Frontal cortex (tissue), 4 donors: ENCODE data around the gene FADS1. TPM values are rescaled to one million over a fixed set of nuclear protein-coding genes. Genes with fewer than 3 reads are reported as not detected.

ENCODE experiments used
- DNase-seq, 2 donors: peaks; one replicate each; pipeline ENCODE4 v3.0.0; 2012; ENCODE audit warnings: low spot score in 2 of 2
- FAIRE-seq: peaks from 2 replicates; lab custom pipeline; 2012; peaks lifted over from hg19 to GRCh38; lab: Jason Lieb, UNC
- total RNA-seq: library from RNA; depleted of rRNA; stranded (reverse); fragments of >200 nt; gene quantifications from one replicate; pipeline ENCODE4 v1.2.3, GENCODE V29; 2014
- donor health status: control.
- donor health status: control.
- donor health status: control.

FADS1 gene
- total RNA-seq, 1 donor from 2014 or later = 81.9 TPM

DNA sequence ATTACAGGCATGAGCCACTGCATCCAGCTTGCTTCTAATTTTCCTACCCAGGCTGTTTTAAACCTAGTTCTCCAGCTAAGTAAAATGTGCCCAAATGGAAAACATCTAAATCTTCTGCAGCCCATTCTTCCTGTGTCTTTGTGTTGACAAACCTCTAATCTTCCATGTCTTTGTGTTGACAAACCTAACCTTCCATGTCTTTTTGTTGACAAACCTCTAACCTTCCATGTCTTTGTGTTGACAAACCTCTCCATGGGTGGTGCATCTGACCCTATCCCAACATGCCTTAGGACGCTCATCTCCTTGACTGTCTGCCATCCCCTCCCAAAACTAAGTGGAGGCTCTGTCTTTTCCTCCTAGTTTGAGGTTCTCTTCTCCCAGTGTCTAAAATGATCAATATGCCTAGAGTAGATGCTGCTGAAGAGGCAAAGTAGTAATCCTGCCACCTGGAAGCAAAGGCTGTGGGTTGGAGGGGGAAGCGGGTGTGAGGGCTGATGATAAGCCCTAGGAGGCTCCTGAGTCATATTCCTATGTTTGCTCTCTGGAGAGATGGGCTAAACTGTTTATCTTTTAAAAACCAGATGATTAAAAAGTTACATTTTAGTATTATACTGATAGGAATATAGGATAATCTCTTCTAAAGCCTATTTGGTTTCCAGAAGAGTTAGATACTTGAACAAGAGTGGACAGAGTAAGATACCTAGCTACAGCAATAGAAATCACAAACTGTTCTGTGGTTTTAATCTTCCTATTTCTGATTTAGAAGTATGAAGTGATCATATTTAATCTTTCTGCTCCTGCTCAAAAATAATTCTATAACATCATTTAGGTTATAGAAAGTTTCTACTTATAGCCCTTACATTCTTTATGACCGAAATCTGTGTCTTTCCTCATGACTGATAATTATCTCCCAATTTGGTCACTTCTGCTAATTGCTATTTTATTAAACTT, 16.2 kb downstream of the FADS1 start:
- no peak for DNase-seq
- FAIRE-seq = no peak

DNA sequence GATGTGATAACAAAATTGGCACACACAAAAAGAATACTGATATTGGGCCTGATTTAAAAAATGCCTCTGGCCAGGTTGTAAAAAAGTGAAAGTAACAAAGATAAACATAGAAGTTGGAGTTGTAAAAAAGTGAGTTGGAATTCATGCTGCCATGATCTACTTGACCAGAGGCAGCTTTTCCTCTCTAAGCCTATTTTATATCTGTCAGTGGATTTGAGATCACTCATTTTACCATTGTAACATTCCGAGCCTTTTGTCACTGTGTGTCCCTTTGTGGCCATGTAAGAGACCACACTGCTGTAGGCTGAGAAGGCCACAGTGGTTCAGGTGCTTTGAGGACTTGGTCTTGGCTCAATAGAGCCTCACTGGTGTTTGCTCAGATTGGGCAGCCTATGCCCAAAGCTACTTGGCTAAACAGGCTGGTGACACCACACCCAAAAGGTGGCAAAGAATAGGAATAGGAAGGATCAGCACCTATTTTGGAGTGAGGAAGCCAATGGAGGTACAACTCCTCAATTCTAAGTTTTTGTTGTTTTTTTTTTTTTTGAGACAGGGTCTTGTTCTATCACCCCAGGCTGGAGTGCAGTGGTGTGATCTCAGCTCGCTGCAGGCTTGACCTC, 17.0 kb downstream of the FADS1 start:
- DNase-seq (no peak), FAIRE-seq (no peak)

DNA sequence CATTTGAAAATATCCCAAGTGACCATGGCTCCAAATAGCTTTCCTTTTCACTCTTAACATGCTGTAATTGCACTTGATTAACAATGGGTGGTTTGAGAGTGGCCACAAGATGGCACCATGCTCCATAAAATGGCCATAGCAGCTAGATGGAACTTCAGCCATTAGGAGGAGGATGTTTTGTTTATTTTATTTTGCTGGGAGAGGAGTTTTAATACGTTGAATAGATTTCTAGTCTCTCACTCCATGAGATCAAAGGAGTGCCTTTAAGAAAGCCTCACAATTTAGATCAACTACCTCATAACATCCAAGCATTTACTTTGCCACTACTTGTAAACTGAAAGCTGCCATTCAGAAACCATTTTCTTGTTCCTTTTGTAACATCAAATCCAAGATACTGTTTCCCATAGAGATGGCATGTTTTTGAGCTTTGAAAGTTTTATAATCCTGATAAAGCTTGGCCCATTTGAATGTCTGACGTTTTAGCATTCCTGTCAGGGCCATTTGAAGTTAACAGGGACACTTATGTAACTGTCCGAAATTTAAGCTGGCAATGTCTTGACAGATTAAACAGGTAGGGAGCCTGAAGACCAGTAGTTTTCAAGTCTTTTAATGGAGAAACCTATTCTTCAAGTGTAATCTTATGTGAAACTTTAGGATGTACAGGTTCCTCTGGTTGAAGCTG, 19.4 kb downstream of the FADS1 start:
- DNase-seq (peak; percentile 58 to 72), FAIRE-seq (peak; percentile 37)

DNA sequence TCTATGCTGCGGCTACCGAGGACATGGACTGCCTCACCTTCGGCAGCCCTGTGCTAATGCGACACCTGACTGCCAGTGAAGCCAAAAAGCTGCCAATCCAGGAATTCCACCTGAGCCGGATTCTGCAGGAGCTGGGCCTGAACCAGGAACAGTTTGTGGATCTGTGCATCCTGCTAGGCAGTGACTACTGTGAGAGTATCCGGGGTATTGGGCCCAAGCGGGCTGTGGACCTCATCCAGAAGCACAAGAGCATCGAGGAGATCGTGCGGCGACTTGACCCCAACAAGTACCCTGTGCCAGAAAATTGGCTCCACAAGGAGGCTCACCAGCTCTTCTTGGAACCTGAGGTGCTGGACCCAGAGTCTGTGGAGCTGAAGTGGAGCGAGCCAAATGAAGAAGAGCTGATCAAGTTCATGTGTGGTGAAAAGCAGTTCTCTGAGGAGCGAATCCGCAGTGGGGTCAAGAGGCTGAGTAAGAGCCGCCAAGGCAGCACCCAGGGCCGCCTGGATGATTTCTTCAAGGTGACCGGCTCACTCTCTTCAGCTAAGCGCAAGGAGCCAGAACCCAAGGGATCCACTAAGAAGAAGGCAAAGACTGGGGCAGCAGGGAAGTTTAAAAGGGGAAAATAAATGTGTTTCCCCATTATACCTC, 20.8 kb downstream of the FADS1 start:
- FAIRE-seq = no peak
- DNase-seq = no peak

DNA sequence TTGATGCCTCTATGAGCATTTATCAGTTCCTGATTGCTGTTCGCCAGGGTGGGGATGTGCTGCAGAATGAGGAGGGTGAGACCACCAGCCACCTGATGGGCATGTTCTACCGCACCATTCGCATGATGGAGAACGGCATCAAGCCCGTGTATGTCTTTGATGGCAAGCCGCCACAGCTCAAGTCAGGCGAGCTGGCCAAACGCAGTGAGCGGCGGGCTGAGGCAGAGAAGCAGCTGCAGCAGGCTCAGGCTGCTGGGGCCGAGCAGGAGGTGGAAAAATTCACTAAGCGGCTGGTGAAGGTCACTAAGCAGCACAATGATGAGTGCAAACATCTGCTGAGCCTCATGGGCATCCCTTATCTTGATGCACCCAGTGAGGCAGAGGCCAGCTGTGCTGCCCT, 21.3 kb downstream of the FADS1 start:
- FAIRE-seq (no peak), DNase-seq (no peak)

DNA sequence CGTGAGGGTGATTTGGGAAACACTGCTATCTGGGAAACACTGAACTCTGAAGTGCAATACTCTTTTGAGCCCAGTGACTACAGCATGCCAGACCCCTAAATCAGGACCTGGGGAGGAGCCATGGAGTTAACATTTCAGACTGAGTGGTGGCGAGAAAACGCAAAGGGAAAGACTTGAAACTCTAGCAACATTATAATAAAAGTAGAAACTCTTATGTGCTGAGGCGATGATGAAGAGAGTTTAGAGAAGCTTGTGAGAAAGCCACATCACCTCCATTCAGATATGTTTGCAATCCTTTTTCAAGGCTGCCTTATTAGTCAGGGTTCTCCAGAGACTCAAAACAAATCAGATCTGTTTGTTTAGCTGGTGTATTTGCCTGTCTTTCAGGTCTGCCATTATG, 22.2 kb downstream of the FADS1 start:
- DNase-seq = no peak
- no peak for FAIRE-seq

DNA sequence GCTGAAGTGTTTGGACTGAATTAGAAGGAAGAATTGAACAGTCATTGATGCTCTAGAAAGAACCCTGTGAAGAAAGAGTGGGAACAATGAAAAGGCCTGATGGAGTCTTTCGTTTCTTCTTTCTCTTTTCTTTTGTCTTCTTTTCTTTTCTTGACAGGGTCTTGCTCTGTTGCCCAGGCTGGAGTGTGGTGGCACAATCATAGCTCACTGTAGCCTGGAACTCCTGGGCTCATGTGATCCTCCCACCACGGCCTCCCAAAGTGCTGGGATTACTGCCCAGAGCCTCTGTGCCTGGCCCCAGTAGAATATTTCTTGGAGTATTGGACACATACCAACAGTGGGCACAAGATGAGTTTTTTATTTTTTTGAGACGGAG, 23.0 kb downstream of the FADS1 start:
- no peak for FAIRE-seq

DNA sequence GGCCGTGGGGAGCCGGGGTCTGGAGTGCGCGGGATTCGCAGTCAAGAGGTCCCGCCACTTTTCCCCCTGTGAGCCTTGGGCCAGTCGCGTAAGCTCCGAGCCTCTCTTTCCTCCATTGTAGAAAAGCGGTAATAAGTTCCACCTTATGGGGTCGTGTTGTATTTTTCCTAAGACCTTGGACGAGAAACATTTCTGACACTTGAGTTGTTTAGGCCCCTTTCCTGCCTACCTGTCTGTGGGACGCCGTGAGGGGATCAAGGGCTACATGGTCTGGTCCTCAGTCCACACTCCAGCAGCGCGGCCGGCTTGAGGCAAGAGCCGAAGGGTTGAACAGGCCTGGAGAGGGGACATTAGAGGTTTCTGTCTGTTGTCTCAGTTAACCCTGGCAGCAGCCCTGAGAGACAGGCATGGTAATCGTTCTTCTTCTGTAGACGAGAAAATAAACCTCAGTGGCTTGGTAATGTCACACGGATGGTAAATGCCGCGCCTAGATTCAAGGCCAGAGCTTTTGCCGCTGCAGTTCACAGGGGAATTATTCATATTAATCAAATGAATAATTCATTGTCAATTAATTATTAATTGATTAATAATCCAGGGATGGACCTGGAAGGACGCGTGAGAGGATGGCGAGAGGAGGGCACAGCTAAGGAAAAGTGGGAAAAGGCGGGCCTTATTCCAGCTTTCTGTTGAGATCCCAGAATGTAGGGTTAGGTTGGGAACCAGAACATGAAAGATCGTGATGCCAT, 23.5 kb downstream of the FADS1 start:
- FAIRE-seq = no peak

More for the DNA sequence above, 23.0 kb downstream of the FADS1 start:
- no peak for DNase-seq

DNA sequence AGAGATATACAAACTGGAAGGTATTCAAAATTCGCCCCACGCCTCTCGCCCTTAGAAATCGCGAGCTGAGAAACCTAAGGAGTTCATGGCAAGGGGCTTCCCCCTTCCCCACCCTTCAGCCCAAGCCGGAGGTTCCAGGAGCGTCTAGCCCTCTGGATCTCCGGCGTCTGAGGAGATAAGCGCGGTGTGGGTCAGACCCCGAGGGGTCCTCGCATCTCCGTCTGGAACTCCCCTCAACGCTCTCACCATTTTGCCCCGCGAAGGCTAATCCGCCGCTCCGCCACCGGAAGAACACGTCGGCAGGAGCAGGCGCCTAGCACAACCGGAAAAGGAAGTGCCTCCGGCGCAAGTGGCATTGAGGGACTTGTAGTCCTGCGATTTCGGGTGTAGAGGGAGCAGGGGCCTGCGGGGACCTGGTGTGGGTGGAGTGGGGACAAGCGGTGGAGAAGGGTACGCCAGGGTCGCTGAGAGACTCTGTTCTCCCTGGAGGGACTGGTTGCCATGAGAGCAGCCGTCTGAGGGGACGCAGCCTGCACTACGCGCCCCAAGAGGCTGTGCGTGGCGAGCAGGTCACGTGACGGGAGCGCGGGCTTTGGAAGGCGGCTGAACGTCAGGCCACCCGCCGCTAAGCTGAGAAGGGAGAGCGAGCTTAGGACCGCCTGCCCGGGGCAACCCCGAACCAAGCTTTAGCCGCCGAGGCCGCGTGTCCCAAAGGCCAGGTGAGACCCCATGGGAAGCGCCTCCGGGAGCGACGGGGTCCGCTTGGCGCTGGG, 24.3 kb downstream of the FADS1 start, which contains the start of the genes FEN1 and TMEM258:
Gene FEN1, plus strand, starts transcription at position 602 of the 773 bp plus-strand sequence. CDS start 2,451 bp downstream, outside the sequence.
Gene TMEM258, minus strand, starts transcription at position 290 of the 773 bp plus-strand sequence. Its CDS starts 41 bp downstream, at position 249.
- FAIRE-seq (no peak), DNase-seq (peak; percentile 83 to 88)

More for the DNA sequence above, 23.5 kb downstream of the FADS1 start:
- no peak for DNase-seq

DNA sequence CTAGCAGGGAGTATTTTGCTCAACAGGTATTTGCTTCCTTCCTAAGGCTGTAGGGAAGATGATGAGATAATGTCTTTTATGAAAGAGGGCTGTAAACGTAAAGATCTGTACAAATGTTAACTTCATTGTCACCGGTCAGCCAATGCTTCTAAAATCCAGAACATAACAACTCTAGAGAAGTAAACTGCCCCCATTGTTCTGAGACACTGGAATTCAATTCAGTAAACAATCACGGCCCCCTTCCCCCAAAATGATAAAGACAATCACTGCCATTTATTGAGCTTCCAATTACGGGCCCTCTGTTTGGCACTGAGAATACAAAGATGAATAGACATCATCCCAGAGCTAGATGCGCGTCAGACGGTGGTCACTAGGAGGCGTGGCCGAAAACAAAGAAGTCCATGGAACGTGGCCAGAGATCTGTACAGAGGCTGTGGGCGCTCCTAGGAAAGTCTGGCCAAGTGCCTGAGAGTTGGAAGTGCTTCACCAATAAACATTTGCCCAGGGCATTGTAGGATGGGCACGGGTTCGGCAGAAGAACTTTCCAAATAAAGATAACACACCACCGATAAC, 25.0 kb downstream of the FADS1 start:
- DNase-seq = peak; percentile 70 to 80
- peak; percentile 70 for FAIRE-seq

DNA sequence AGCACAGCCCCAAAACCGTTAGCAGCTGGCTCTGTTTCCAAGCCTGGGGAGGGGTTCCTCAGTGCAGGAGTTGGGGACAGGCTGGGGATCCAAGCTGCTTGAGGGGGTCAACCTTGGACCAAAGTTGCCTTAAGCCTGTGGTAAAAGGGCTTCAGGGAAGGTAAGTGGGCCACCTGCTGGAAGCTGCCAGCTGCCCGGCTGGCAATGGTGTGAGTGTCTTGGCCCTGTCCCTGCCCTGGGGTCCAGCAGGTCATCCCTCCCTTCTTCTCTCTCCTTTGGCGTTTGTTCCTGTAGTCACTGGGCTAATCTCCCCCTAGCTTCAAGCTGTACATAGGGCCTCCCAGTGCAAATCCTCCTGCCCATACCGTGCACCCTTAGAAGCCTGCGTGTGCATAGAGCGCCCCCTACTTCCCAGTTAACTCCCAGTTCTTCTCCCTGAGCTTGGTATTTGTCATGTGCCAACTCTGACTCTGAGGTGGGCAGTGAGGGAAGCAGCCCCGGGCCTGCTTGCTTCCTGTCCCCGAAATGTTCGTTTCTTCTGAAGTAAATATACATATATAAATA, 28.8 kb downstream of the FADS1 start:
- peak in 1 of 2 donors; percentile 50 for DNase-seq
- FAIRE-seq = no peak

DNA sequence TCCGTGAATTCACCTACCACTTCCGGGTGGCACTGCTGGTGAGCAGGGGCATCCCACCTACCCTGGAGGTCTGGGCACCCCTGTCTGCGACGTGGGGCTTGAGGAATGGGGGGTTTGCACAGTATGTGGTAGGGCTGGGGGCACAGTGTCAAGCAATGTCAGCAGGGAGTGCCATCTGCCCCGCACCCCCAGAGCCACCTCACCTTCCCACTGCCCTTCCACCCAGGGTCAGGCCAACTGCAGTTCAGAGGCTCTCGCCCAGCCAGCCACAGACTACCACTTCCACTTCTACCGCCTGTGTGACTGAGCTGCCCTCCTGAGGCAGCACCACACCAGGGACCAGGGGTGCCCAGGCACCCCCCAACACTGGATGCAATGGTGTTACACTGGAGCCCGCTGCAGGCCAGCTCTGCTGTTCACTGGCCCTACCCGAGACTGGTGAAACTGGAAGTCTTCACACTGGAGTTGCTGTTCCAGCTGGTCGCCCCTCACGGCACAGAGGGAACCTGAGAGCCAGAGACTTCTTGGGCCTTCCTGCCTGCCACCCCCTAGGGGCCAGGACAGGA, 30.9 kb downstream of the FADS1 start:
- FAIRE-seq = no peak
- no peak for DNase-seq

DNA sequence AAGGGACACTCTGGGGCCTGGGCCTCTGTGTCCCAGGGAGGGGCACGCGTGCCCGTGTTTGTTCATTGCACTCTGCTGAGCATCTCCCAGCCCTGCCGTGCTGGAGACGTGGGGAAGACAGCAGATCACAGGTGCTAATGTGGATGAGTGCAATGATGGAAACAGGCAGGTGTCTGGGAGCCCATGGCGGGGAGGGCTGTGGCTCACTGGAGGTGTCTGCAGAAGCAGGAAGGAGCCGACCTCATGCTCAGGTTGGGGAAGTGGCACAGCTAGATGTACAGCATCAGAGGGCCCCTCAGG, 32.3 kb downstream of the FADS1 start:
- no peak for DNase-seq
- FAIRE-seq = no peak

DNA sequence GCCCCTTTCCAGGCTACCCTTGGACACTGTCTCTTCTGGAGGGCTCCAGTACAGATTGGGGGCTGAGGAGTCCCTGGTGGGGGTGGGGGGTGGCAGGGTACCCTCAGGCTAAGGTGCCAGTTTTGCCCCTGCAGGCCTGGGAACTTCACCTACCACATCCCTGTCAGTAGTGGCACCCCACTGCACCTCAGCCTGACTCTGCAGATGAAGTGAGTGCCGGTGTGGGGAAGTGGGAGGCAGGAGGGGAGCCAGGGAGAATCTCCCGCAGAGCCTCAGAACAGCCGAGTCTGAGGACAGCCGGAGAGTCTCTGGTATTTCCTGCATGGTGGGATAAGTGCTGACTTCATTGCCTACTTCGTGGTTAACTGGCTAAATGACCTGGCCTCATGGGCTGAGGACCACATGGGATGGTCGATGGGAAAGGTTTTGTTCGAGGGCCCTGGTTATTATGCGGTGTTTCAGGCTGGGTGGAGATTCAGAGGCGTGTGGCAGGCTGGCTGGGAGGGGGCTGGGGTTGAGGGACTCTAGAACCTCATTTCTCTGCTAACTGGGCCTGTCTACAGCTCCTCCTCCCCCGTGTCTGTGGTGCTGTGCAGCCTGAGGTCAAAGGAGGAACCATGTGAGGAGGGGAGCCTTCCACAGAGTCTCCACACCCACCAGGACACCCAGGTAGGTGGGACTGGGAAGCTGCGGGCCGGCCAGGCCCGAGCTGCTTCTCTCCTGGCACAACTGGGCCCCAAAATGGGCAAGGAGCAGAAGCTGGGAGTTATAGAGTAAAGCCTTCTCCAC, 32.9 kb downstream of the FADS1 start:
- DNase-seq (no peak), FAIRE-seq (no peak)

DNA sequence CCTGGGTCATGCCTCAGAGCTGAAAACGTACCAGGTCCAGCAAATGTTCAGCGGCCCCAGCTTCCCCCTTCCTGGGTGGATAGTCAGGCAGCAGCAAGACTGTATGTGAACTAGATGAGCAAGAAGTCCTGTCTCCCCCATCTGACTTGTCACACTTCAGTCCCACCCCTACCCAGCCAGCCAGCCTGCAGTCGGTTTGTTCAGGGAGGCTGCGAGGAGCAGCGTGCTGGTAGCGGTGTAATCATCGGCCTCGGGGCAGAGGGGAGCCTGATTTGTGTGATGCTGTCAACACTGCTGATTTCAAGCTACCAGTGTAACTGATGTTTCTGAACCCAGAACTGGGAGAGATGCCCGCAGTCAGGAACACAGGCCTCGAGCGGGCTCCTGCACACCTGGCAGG, 34.0 kb downstream of the FADS1 start:
- FAIRE-seq (no peak), DNase-seq (no peak)

DNA sequence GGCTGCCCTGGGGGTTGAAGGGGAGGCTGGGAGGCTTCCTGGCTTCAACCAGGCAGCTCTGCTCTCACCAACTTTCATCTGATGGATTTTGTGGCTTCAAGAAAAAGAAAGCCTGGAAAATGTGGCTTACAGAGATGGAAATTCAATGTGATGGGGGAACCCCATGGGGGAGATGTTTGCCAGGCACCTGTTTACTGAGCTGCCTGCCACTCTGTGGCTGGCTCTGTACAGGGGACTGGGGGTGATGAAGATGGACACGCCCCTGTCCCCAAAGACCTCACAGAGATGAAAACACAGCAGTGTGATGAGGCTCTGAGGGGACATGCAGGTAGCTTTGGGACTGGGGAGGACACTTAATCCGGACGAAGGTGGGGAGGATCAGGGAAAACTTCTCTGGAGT, 34.5 kb downstream of the FADS1 start:
- DNase-seq (no peak), FAIRE-seq (no peak)

DNA sequence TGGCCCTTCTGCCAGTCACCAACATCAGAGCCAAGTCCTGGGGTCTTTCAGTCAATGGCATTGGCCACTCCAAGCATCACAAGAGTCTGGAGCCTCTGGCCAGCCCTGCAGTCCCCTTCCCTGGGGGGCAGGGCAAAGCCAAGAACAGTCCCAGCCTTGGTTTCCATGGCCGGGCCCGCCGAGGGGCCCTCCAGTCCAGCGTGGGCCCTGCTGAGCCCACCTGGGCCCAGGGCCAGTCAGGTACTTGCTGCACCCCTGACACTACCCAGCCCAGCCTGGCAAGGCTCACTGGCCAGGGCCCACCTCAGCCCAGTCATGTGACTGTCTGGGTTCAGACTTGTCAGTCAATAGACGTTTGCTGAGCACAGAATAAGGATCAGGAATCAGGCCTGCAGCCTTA, 35.2 kb downstream of the FADS1 start:
- DNase-seq = no peak
- no peak for FAIRE-seq
